Prostate gland (tissue), 2 donors: ENCODE results near the gene NCBP2L. TPM values are rescaled to one million over a fixed set of nuclear protein-coding genes. Genes with fewer than 3 reads are reported as not detected.
"Not testable (repeated sequence)": the region's sequence is repeated elsewhere in the genome, so short reads cannot be mapped to it uniquely, and the experiment has no call there.

ENCODE experiments used
- DNase-seq: peaks from one replicate; pipeline ENCODE4 v3.0.0-alpha.2; 2019; ENCODE audit warnings: low spot score
- H3K27ac ChIP-seq, 2 donors: fragments of 200-600 bp; sonication (generic); 2 replicates each; pipeline ENCODE4 v1.5.1; 2017 to 2019
- H3K27me3 ChIP-seq: fragments of 200-600 bp; sonication (generic); replicated peaks from 2 replicates; pipeline ENCODE4 v1.5.1; 2019; ENCODE audit not compliant: insufficient read depth
- H3K36me3 ChIP-seq, 2 donors: fragments of 200-600 bp; sonication (generic); 1 replicate in 1 of 2; 2 replicates in 1 of 2; pipeline versions ENCODE4 v1.5.1 to v1.8.1; 2017 to 2019
- H3K4me1 ChIP-seq: fragments of 200-600 bp; sonication (generic); replicated peaks from 2 replicates; pipeline ENCODE4 v1.5.1; 2019
- H3K4me3 ChIP-seq, 2 donors: fragments of 200-600 bp; sonication (generic); 2 replicates each; pipeline ENCODE4 v1.5.1; 2017 to 2019
- H3K9me3 ChIP-seq: fragments of 200-600 bp; sonication (generic); 2 replicates; pipeline ENCODE4 v1.5.1; 2017
- CTCF ChIP-seq, 4 experiments: fragments of 200-600 bp in 2 of 4; fragments of 450-650 bp in 2 of 4; sonication (generic) in 2 of 4; IDR thresholded peaks; 1 replicate in 3 of 4; 2 replicates in 1 of 4; pipeline ENCODE4 v1.5.1; 2016 to 2019; ENCODE audit warnings: antibody characterized with exemption in 4 of 4, mild to moderate bottlenecking in 2 of 4, moderate library complexity in 2 of 4
- POLR2A ChIP-seq: fragments of 450-650 bp; IDR thresholded peaks from one replicate; pipeline ENCODE4 v1.6.1; 2016; ENCODE audit warnings: antibody characterized with exemption, mild to moderate bottlenecking
- POLR2AphosphoS5 ChIP-seq: sonication (generic); formaldehyde crosslinking; IDR thresholded peaks from one replicate; pipeline ENCODE4 v1.6.1; 2017; ENCODE audit warnings: antibody characterized with exemption
- WGBS: methylation state at CpG from one replicate; pipeline ENCODE4 v1.1.5; 2018; 5-methylcytosine and 5-hydroxymethylcytosine counted together
- intact Hi-C: fragments of 100-400 bp; cut with DNase I; formaldehyde crosslinking; loops from one replicate; pipeline ENCODE4 v1.14.2; 2022
- total RNA-seq, 2 donors: library from RNA; depleted of rRNA; stranded (reverse); fragments of >200 nt; gene quantifications; one replicate each; pipeline ENCODE4 v1.1.0, GENCODE V29; 2016

NCBP2L gene
- total RNA-seq, 2 donors from 2014 or later = 1.2 TPM; not detected in 1

DNA sequence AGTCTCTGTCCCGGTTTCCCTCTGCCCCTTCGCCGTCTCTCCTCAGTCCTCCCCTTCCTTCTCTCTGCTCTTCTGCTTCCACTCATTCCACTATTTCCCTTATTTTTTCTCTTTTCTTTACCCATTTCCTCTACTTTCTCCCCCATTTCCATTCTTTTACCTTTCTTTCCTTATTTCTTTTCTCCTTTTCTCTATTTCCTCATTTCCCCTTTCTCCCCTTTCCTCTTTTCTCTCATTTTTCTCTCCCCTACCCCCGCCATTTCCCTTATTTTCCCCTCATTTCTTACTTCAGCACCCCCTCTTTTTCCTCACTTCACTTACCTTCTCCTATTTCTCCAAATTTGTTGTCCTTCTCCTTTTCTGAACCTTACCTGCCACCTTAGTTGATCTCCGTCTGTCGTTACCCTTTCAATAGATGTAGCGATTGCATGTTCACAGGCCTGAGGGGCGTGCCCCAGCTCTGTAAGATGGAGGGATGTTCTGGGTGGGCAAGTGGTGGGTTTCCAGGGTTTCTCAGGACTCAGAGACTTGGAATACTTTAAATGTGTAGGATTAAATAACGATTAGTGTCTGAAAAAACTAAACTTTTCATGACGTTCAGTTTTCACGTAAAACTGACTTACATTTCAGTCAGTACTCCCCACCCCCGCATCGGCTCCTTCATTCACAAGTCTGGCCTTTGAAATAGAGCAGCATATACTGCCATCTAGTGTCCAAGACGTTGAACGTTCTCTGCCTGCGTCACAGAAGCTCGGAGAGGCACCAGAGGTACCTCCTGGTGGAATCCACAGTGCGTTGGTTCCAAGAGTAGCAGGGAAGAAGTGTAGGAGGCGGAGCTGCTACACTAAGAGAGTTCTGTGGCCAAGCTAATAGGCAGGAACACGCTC, 641 bp upstream of the NCBP2L start:
- Histone ChIP-seq H3K27ac (peak overlapping the region; percentile 88 to 90), H3K27me3 (no peaks in the 10 kb centered on the region), H3K4me3 (peak overlapping the region; percentile 38 to 47), H3K9me3 (no peaks in the 10 kb centered on the region), H3K36me3 (no peaks in the 10 kb centered on the region), H3K4me1 (no peaks in the 10 kb centered on the region)
- peak; percentile 86 for DNase-seq
- peak; percentile 75 for TF ChIP-seq POLR2AphosphoS5
- peak; percentile 51 to 91 (median 76) for TF ChIP-seq CTCF (IDR thresholded peaks at IDR 0.05)
- no peak for TF ChIP-seq POLR2A
- WGBS = 5% methylated on average over 20 of the region's 20 CpGs
- intact Hi-C loops = loop anchor here (5.0 to 10.0 kb wide), 3 partner anchors 105 to 772 kb away; partner anchors contain the start of gene MORC4

DNA sequence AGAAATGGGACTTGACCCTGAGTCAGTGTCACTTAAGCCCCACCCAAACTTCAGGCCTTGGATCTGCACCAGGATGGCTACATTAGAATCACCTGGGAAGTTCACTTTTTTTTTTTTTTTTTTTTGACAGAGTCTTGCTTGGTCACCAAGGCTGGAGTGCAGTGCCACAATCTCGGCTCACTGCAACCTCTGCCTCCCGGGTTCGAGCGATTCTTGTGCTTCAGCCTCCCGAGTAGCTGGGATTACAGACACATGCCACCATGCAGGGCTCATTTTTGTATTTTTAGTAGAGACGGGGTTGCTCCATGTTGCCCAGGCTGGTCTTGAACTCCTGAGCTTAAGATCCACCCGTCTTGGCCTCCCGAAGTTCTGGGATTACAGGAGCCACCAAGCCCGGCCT, 3.0 kb downstream of the NCBP2L start:
- Histone ChIP-seq H3K36me3 (no peaks in the 10 kb centered on the region), H3K27ac (no peak overlapping the region), H3K4me3 (no peak overlapping the region), H3K4me1 (no peaks in the 10 kb centered on the region), H3K27me3 (no peaks in the 10 kb centered on the region), H3K9me3 (no peaks in the 10 kb centered on the region)
- 93% methylated on average over 9 of the region's 9 CpGs for WGBS
- no peak for DNase-seq
- TF ChIP-seq POLR2AphosphoS5 (no peak), POLR2A (no peak), CTCF (IDR thresholded peaks at IDR 0.05) (no peak)
- intact Hi-C loops = no loop called here

DNA sequence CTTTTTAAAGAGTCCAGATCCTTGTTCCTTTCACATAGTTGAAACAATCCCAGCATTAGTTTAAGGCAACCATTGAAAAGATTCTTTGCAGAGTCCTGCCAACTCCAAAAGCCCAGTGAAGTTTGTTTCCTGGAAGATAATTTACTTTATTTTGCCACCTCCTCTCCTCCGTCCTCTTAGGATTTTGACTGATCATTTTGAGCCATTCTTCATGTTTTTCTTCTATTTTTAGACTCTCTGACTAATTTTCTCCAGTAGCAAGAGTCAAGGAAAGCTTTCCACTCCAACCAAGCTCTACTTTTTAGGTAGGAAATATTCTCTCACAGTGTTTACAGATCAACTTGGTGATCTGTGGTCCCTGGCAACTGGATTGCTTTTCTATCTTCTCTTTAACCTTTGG, 10.3 kb downstream of the NCBP2L start:
- Histone ChIP-seq H3K9me3 (no peaks in the 10 kb centered on the region), H3K27ac (no peak overlapping the region)
- no peak for TF ChIP-seq CTCF (IDR thresholded peaks at IDR 0.05)
- TF ChIP-seq POLR2A = no peak
- TF ChIP-seq POLR2AphosphoS5 = no peak

GRCh38 chrX:107804427-107804826, 26.9 kb downstream of the NCBP2L start:
- Histone ChIP-seq H3K4me1 (no peaks in the 10 kb centered on the region), H3K9me3 (no peaks in the 10 kb centered on the region), H3K36me3 (no peaks in the 10 kb centered on the region), H3K4me3 (no peak overlapping the region), H3K27me3 (no peaks in the 10 kb centered on the region), H3K27ac (no peak overlapping the region)
- 50% methylated on average over 1 of the region's 1 CpG for WGBS
- TF ChIP-seq CTCF (IDR thresholded peaks at IDR 0.05) = no peak
- TF ChIP-seq POLR2AphosphoS5 = no peak
- no peak for TF ChIP-seq POLR2A
- intact Hi-C loops = no loop called here
- no peak for DNase-seq

More for the DNA sequence above, 10.3 kb downstream of the NCBP2L start:
- Histone ChIP-seq H3K27me3 (no peaks in the 10 kb centered on the region), H3K36me3 (no peaks in the 10 kb centered on the region), H3K4me1 (no peaks in the 10 kb centered on the region), H3K4me3 (no peak overlapping the region)
- intact Hi-C loops = no loop called here
- WGBS = 24% methylated on average over 1 of the region's 1 CpG
- DNase-seq = no peak

DNA sequence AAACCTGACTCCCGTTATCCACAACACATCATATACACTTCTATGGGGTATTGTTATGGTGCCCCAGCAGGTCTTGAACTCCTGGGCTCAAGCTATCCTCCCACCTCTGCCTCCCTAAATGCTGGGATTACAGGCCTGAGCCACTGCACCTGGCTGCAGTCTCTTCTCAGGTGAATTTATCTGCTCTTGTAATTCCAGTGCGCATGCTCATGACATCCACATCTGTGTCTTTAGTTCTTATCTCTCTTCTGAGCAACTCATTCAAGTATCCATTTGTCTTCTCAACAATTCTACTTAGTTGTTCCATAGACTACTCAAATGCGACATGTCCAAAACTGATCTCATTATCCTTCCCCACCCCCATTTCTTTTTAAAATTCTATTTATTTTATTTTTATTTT, 27.6 kb downstream of the NCBP2L start:
- Histone ChIP-seq H3K27me3 (no peaks in the 10 kb centered on the region), H3K9me3 (no peaks in the 10 kb centered on the region), H3K4me1 (no peaks in the 10 kb centered on the region), H3K36me3 (no peaks in the 10 kb centered on the region), H3K4me3 (no peak overlapping the region), H3K27ac (no peak overlapping the region)
- DNase-seq = no peak
- intact Hi-C loops = no loop called here
- TF ChIP-seq POLR2AphosphoS5 = no peak
- no peak for TF ChIP-seq POLR2A
- TF ChIP-seq CTCF (IDR thresholded peaks at IDR 0.05) = no peak
- 85% methylated on average over 3 of the region's 3 CpGs for WGBS

DNA sequence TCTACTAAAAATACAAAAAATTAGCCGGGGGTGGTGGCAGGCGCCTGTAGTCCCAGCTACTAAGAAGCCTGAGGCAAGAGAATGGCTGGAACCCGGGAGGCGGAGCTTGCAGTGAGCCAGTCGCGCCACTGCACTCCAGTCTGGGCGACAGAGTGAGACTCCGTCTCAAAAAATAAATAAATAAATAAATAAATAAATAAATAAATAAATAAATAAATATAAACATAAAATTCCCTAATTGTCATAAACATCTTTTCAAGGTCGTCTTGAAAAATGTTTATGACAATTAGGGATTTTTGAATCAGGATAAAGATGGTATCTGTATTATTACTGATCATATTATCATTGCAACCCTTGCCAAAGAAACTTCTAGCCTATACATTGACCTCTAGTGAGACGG, 32.5 kb downstream of the NCBP2L start:
- 96% methylated on average over 10 of the region's 10 CpGs for WGBS
- H3K27me3 ChIP-seq, H3K27ac ChIP-seq, H3K9me3 ChIP-seq, H3K36me3 ChIP-seq, H3K4me1 ChIP-seq, intact Hi-C loops, DNase-seq, H3K4me3 ChIP-seq: not testable (repeated sequence)
